Activated B cell treated with CpG ODN at 0.5 μM for 24 hours (primary cell): ENCODE data around the gene MED12L. TPM values are rescaled to one million over a fixed set of nuclear protein-coding genes. Genes with fewer than 3 reads are reported as not detected.

ENCODE experiments used
- ATAC-seq: fragments of 200-7000 bp; cut with Tn5 transposase; one replicate; pipeline ENCODE4 v1.10.0; 2021; ENCODE audit warnings: low read depth, mild to moderate bottlenecking, moderate library complexity
- CTCF ChIA-PET: fragments of 350-600 bp; sonication (Branson Sonifier 250); formaldehyde crosslinking; loops from one replicate; lab custom pipeline; 2021; ENCODE audit warnings: antibody characterized with exemption; lab: Charles Lee
- POLR2A ChIA-PET: fragments of 350-600 bp; sonication (Branson Sonifier 250); formaldehyde crosslinking; loops from one replicate; lab custom pipeline; 2021; ENCODE audit warnings: antibody characterized with exemption; lab: Charles Lee
- DNase-seq: peaks from one replicate; pipeline ENCODE4 v3.0.0; 2022
- H3K27ac Mint-ChIP-seq: one replicate; pipeline ENCODE4 v1.8.0; 2020; ENCODE audit warnings: mixed read lengths
- H3K27me3 Mint-ChIP-seq: one replicate; pipeline ENCODE4 v1.8.0; 2021; ENCODE audit warnings: mixed read lengths
- H3K36me3 Mint-ChIP-seq: one replicate; pipeline ENCODE4 v1.8.0; 2021; ENCODE audit warnings: low read depth, mixed read lengths
- H3K4me1 Mint-ChIP-seq: one replicate; pipeline ENCODE4 v1.8.0; 2021; ENCODE audit warnings: mixed read lengths
- H3K4me3 Mint-ChIP-seq: one replicate; pipeline ENCODE4 v1.8.0; 2020; ENCODE audit warnings: mild to moderate bottlenecking, mixed read lengths
- H3K9me3 Mint-ChIP-seq: one replicate; pipeline ENCODE4 v1.8.0; 2020; ENCODE audit warnings: mixed read lengths
- CTCF ChIP-seq: fragments of 200-600 bp; IDR thresholded peaks from one replicate; pipeline ENCODE4 v1.8.0; 2022; ENCODE audit warnings: antibody characterized with exemption, mild to moderate bottlenecking
- intact Hi-C: fragments of 100-400 bp; cut with micrococcal nuclease; formaldehyde crosslinking; loops from one replicate; pipeline ENCODE4 v1.15.1; 2024
- total RNA-seq: library from RNA; stranded (reverse); gene quantifications from 2 replicates; pipeline ENCODE4 v1.2.3, GENCODE V29; 2022

Gene MED12L
- total RNA-seq, 1 donor from 2014 or later: 1.5 TPM

- ChIA-PET CTCF (interaction anchor here (1.0 kb wide), 1 partner anchor 122 kb away, joined by 3 read pairs; no protein-coding TSS in a partner anchor), POLR2A (no interaction called here)
- Mint-ChIP-seq H3K9me3 (no peaks in the 10 kb centered on the region), H3K27me3 (no peaks in the 10 kb centered on the region), H3K4me1 (peaks cover 3% of the 10 kb centered on the region), H3K4me3 (no peak overlapping the region), H3K36me3 (no peaks in the 10 kb centered on the region), H3K27ac (no peak overlapping the region)
- TF ChIP-seq CTCF: no peak
- intact Hi-C loops: no loop called here
- no peak for ATAC-seq
- no peak for DNase-seq
These were observed 119.3 kb downstream of the MED12L start for GRCh38 chr3:151204530-151205402.

- intact Hi-C loops: no loop called here
- H3K4me1 Mint-ChIP-seq: peaks cover 4% of the 10 kb centered on the region
- no peaks in the 10 kb centered on the region for H3K36me3 Mint-ChIP-seq
- ChIA-PET CTCF (interaction anchor here (1.0 kb wide), 1 partner anchor 121 kb away, joined by 3 read pairs; no protein-coding TSS in a partner anchor), POLR2A (no interaction called here)
- DNase-seq: no peak
- no peaks in the 10 kb centered on the region for H3K9me3 Mint-ChIP-seq
- no peak for ATAC-seq
- no peaks in the 10 kb centered on the region for H3K27me3 Mint-ChIP-seq
- H3K27ac Mint-ChIP-seq: no peak overlapping the region
- H3K4me3 Mint-ChIP-seq: no peak overlapping the region
- no peak for TF ChIP-seq CTCF
These were observed 120.0 kb downstream of the MED12L start for GRCh38 chr3:151205482-151205881.

GRCh38 chr3:151206201-151206600 lies 120.7 kb downstream of the MED12L start:
- no peak for TF ChIP-seq CTCF
- no peaks in the 10 kb centered on the region for H3K27me3 Mint-ChIP-seq
- DNase-seq: no peak
- no peak for ATAC-seq
- CTCF ChIA-PET: interaction anchor here (1.0 kb wide), 1 partner anchor 120 kb away, joined by 3 read pairs; no protein-coding TSS in a partner anchor
- POLR2A ChIA-PET: no interaction called here
- peaks cover 11% of the 10 kb centered on the region for H3K4me1 Mint-ChIP-seq
- no peak overlapping the region for H3K4me3 Mint-ChIP-seq
- no peaks in the 10 kb centered on the region for H3K9me3 Mint-ChIP-seq
- no peak overlapping the region for H3K27ac Mint-ChIP-seq
- H3K36me3 Mint-ChIP-seq: no peaks in the 10 kb centered on the region
- intact Hi-C loops: no loop called here

- POLR2A ChIA-PET: no interaction called here
These were observed 124.2 kb downstream of the MED12L start for GRCh38 chr3:151209654-151210053.

More at GRCh38 chr3:151209654-151210053, 124.2 kb downstream of the MED12L start:
- no peaks in the 10 kb centered on the region for H3K9me3 Mint-ChIP-seq
- DNase-seq (no peak), ATAC-seq (no peak)
- intact Hi-C loops: no loop called here
- H3K4me1 Mint-ChIP-seq: peaks cover 9% of the 10 kb centered on the region
- CTCF ChIA-PET: interaction anchor here (1.1 kb wide), 1 partner anchor 53 kb away, joined by 3 read pairs; no protein-coding TSS in a partner anchor
- no peak overlapping the region for H3K4me3 Mint-ChIP-seq
- no peaks in the 10 kb centered on the region for H3K27me3 Mint-ChIP-seq
- H3K36me3 Mint-ChIP-seq: no peaks in the 10 kb centered on the region
- H3K27ac Mint-ChIP-seq: no peak overlapping the region
- no peak for TF ChIP-seq CTCF
